GM12873 (cell line): ENCODE data around the gene FAM171A1.
A peak's percentile ranks its signal among the peaks of the same experiment; 100 is the strongest.

Experiments
- TF ChIP-seq, protein P1 (sequence below): IDR thresholded peaks from 2 replicates; pipeline ENCODE4 v1.5.1; 2012; ENCODE audit warnings: low read depth, mild to moderate bottlenecking, moderate library complexity, low read length, control low read depth; ENCODE audit not compliant: insufficient read depth; ENCODE audit errors: missing control alignments

The FAM171A1 gene

GRCh38 chr10:15265056-15265455 is 106.0 kb downstream of the FAM171A1 start:
- TF ChIP-seq, protein P1, sequence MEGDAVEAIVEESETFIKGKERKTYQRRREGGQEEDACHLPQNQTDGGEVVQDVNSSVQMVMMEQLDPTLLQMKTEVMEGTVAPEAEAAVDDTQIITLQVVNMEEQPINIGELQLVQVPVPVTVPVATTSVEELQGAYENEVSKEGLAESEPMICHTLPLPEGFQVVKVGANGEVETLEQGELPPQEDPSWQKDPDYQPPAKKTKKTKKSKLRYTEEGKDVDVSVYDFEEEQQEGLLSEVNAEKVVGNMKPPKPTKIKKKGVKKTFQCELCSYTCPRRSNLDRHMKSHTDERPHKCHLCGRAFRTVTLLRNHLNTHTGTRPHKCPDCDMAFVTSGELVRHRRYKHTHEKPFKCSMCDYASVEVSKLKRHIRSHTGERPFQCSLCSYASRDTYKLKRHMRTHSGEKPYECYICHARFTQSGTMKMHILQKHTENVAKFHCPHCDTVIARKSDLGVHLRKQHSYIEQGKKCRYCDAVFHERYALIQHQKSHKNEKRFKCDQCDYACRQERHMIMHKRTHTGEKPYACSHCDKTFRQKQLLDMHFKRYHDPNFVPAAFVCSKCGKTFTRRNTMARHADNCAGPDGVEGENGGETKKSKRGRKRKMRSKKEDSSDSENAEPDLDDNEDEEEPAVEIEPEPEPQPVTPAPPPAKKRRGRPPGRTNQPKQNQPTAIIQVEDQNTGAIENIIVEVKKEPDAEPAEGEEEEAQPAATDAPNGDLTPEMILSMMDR = no peak

- TF ChIP-seq, protein P1 = no peak
These were observed 107.3 kb downstream of the FAM171A1 start for GRCh38 chr10:15263657-15264323.

GRCh38 chr10:15262036-15262713 is 108.9 kb downstream of the FAM171A1 start:
- TF ChIP-seq, protein P1 = peak; percentile 34

DNA sequence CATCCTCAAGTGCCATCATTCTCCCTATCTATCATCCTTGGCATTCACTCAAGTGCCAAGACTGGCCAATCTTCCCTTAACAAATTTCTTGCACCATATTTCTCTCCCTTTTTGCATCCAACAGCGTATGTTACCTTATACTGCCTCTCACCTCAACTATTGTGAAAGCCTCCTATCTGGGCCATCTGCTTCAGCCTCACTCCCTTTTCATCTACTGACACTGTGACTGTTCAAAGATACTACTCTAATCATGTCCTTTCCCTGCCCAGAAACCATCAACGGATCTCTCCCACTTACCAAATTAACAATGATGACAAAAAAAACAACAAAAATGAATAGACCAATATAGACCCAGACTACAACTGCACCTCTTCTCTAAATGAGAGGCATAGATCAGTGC is 112.0 kb downstream of the FAM171A1 start:
- TF ChIP-seq, protein P1 = no peak

GRCh38 chr10:15258255-15258654 is 112.8 kb downstream of the FAM171A1 start:
- TF ChIP-seq, protein P1 = no peak

DNA sequence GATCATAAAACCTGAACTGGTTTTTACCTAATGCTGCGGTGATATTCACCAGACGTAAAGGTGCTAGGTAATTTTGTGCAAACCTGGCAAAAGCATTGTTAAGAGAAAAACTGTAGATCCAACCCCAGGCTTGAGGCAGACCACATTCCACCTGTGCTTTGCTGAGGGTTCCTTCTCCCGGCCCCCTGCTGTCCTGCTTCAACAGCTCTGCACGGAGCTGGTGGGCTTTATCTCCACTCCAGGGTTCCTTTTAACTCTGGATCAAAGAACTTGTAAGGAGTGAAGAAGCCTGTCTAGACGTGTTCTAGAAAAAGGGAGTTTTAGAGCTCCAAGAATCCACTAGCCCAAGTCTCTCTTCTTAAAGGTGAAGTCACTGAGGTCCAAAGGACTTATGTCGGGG is 115.1 kb downstream of the FAM171A1 start:
- TF ChIP-seq, protein P1 = no peak

DNA sequence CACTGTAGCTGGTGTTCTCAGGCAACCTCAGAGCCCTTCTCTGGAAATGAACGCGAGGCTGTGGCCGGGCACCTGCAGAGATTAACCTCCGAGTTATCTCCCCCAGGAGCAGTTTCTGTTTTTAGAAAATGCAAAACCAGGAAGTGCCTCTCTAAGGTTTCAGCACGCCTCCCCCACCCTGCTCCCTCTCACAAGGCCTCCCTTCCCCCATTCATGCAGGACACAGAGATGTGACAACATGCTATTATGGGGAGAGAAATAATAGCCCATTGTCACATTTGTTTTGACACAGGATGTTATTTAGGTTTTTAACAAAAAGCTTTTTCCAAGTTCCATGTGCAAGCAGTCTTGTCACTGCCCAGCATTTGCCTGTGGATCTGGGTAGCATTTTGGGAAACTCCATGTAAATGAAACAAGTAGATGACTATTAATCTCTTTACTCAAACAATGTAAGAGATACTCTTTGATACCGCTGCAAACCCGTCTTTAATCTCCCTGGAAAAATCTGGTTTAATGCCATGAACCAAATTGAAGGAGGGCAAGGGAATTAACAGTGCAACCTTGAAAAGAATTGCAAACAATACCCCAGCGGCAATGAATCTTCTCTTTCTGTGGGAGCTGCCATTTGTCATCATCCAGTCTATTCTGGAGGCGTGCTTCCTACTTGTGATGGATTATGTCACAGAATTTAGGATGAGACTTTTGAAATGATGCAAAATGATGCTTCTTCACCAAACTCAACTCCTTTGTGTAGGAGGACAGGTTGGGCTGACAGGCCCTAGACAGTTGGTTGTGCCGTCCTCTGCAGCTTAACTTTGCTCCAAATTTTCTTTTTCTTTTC is 116.1 kb downstream of the FAM171A1 start:
- TF ChIP-seq, protein P1 = no peak
